ENCODE data around the gene RGCC.
"Not testable (repeated sequence)": the region's sequence is repeated elsewhere in the genome, so short reads cannot be mapped to it uniquely, and the experiment has no call there.

The RGCC gene

DNA sequence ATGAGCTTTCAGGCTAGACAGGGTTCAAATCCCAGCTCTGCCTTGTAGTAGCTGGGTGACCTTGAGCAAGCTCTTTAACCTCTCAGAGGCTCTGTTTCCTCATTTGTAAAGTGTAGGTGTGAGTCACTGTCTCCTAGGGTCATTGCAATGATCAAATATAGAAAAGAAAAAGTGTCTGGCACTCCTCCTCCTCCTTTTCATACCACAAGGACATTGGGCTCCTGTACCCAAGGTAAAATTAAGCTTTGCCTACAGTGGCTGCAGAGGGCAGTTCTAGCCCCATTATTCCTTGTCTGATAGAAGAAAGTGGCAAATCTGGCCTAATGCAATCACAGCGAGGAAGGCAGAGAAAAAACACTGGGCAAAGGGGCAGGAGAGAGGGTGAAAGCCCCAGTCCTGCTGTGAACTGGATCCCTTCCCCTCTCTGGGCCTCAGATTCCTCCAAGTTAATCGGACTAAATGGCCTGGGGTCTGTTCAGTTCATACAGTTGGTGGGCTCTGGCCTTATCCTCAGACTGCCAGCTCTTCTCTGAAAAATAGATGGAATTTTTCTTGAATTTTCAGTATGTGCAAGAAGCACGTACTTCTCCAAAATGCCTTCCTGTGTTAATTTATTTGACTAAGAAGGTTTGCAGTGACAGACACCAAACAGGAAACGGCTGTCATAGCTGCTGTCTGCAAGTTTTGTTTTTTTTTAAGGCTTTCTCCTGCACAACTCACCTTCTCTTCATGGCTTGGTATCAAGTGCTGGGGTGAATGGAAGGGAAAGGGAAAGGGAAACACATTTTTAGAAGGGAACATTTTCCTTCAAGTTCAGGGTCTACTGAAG, 35.3 kb downstream of the RGCC start:
- DNase-seq = no peak

DNA sequence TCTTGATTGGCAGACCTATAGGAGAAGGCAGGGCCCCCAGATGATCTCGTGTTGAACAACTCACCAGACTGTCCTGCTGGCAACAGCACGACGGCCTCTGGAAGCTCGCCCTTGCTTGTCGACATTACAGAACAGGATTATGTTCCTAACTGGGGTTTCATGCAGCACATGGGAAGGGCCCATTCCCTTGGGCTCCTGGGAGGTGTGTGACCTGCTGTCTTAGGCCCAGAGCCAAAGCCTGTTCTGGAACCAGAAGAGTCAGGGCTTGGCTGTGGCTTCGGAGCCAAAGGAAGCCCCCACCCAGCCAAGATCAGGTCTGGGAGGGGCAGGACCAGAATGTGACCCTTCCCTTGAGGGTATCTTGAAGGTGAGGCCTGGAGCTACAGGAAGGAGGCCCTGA, 36.9 kb downstream of the RGCC start:
- DNase-seq = no peak

- DNase-seq = no peak
Observed at GRCh38 chr13:41495044-41495443, 37.7 kb downstream of the RGCC start.

GRCh38 chr13:41496420-41497234, 39.3 kb downstream of the RGCC start:
- DNase-seq = no peak

DNA sequence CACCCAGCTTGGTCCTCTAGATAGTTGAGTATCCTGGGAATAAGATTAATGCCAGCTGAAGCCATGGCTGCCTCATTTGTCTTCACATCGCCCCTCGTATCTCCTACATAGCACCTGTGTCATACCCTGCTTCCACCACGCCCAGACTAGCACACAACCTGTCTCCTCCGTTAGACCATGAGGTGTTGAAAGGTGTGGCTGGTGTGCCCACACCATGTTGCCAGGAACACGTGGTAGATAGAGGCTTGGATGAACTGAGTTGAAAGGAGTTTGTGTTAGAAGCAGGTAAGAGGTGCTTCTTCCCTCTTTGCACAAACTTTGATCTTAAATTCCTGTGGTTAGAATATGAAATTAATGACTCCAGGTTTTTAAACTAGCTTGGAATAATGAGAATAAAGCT, 40.1 kb downstream of the RGCC start:
- no peak for DNase-seq

- DNase-seq = no peak
Observed at GRCh38 chr13:41499452-41499851, 42.1 kb downstream of the RGCC start.

- no peak for DNase-seq
Observed at GRCh38 chr13:41500511-41500910, 43.2 kb downstream of the RGCC start.

DNA sequence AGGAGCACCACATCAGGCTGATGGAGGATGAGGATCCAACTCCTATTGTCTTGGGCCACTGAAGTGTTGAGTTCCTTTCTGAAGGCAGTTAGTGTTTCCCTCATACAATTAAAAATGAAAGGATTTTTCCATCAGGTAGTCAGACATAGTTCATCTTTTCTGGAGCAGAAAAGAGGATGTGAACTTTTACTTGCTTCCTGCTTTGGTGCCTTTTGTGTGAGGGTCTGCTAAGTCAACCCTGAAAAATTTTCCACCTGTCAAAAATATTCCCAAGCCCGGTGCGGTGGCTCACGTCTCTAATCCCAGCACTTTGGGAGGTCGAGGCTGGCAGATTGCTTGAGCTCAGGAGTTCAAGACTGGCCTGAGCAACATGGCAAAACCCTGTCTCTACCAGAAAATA, 43.9 kb downstream of the RGCC start:
- no peak for DNase-seq

GRCh38 chr13:41502031-41502430, 44.7 kb downstream of the RGCC start:
- DNase-seq = no peak

DNA sequence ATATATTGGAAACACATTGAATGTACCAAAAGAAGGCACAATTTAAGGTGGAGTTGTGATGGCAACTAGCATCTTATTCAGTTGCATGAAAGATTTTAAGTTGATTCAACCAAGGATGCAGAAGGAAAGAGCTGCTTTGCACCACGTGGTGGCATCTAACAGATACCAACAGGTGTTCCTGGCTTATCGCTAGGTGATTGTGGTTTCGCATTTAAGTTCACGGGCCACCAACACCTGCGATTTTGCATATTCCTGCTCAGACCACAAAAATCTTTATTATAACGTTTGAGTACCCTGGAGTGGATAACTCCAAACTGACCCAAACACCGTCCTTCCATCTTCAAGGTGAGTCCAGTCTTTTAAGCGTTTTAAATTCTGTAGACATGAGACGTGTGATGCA, 45.3 kb downstream of the RGCC start:
- no peak for DNase-seq

DNA sequence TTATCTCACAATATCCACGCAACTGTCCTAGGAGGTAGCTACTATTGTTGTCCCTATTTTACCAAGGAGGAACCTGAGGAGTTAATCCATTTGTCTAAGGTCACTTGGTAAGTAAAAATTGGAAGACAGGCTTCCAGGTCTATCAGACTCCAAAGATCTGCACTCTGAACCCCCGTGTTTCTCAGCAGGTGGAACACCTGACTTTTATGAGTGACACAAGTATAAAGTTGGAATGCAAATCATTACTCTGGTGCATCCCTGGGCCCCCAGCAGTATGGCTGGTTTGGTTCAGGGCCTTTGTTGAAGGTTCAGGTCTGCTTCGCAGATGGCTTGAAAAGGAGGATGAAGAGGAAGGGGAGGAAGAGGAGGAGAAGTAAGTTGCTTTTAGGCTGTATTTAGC, 46.0 kb downstream of the RGCC start:
- DNase-seq = no peak

DNA sequence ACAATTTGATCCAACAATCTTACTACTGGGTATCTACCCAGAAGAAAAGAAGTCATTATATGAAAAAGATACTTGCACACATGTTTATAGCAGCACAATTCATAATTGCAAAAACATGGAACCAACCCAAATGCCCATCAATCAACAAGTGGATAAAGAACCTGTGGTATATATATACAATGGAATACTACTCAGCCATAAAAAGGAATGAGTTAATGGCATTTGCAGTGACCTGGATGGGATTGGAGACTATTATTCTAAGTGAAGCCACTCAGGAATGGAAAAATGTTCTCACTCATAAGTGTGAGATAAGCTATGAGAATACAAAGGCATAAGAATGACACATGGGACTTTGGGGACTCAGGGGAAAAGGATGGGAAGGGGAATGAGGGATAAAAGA, 47.3 kb downstream of the RGCC start:
- DNase-seq = not testable (repeated sequence)

DNA sequence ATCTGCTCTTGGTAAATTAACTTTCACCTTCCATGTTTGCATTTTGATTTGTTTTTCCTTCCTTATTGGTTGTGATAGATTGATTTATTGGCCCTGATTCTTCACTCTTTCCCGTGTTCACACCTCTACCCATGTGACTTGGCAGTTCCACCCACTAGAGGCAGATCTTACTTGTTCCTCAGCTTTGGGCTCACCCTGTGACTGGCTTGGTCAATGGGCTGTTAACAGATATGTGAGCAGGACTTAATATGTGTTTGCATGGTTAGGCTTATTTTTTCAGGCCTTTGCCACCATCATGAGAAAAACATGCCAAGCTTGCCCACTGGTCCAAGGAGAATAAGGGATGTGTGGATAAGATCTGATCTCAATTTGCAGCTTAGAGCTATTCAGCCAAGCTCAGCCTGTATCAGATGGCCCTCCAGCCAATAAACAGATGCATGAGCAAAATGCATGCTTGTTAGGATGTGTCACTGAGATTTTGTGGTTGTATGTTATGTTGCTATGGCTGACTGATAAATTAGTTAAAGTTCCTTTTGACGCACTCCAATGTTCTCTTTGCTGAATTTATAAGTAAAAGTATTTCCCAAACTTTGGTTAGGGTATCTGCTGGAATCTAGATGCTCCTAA, 48.0 kb downstream of the RGCC start:
- no peak for DNase-seq

- no peak for DNase-seq
Observed at GRCh38 chr13:41506312-41506711, 49.0 kb downstream of the RGCC start.

GRCh38 chr13:41509971-41510370, 52.6 kb downstream of the RGCC start:
- no peak for DNase-seq

GRCh38 chr13:41511827-41512226, 54.5 kb downstream of the RGCC start:
- DNase-seq = no peak

- no peak for DNase-seq
Observed at GRCh38 chr13:41512441-41512840, 55.1 kb downstream of the RGCC start.

DNA sequence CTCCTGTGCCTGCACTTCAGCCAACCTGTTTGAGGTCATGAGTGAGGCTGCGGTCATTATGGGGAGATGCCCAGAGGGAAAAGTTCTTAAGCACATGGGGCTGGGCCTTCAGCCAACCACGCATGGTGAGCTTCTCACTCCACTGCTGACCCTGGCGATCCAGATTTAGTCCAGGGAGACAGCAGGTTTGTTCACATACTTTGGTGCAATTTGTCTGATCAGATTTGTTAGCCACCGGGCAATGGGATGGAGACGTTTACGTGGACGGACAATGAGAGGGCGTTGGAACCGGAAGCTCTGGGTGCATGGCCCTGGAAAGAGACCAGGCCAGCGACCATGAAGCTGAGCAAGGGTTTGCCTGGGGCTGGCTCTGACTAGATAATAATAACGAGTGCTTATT, 56.2 kb downstream of the RGCC start:
- DNase-seq = no peak

DNA sequence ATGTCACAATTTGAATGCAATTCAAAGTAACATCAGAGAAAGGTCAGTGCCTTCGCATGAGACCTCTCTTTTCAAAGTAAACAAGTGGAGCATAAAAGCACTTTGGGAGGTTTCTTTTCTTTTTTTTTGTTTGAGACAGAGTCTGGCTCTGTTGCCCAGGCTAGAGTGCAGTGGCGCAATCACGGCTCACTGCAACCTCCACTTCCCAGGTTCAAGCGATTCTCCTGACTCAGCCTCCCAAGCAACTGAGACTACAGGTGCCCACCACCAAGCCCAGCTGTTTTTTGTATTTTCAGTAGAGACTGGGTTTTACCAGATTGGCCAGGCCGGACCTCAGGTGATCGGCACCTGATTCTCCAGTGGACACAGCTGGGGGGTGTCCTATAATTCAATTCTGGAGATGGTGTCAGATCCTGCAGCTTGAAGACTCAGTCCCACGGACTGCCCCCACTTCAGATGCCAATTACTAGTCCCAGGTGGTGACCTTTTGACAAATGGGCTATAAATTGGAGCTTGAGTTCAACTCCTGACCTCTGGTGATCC, 57.6 kb downstream of the RGCC start:
- no peak for DNase-seq

DNA sequence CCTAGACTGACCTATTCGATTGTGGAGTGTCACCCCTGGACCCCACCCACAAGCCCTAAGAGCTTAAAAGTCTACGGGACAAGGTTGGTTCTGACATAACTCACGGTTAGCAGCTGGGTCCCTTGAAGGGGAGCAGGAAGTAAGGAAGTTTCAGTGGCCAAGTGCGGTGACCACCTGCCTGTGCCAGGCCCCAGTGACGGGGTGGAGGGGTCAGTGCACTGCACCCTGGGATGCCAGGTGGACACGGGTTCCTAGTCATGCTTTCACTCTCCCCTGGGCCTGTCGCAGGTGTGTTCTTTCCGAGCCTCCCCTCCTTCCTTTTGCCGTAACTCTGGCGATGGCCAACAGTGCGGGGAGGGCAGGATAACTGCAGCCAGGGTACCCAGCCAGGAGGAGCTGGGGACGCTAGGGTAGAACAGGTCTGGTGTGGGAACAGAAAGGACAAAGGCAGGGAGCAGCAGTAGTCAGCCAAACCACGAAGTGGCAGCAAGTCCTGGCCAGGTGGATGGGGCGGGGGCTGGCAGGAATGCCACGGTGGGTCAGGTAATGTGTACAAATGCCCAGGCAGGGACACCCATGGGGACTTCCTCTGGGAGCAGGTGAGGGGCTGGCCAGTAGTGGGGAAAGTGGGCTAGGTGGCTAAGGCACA, 58.3 kb downstream of the RGCC start:
- DNase-seq = no peak

GRCh38 chr13:41516166-41516565, 58.8 kb downstream of the RGCC start:
- DNase-seq = no peak

DNA sequence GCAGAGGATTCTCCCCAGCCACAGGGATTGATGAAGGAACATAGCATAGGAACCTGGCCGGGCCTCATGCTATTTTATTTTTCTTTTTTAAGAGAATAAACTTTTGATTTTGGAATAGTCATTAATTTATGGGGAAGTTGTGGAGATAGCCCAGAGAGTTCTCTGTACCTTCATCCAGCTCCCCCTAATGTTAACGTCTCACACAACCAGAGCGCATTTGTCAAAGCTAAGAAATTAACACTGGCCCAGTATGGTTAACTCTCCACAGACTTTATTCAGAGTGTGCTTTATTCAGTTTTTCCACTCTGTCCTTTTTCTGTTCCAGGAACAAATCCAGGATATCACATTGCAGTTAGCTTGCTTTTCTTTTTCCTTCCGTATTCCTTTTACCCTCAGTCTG, 59.4 kb downstream of the RGCC start:
- no peak for DNase-seq

GRCh38 chr13:41520016-41520659, 62.8 kb downstream of the RGCC start:
- DNase-seq = no peak
